Tibial nerve (tissue), 4 donors: ENCODE results near the gene GKAP1. TPM values are rescaled to one million over a fixed set of nuclear protein-coding genes. Genes with fewer than 3 reads are reported as not detected.

Source experiments
- DNase-seq, 2 donors: peaks; one replicate each; pipeline ENCODE4 v3.0.0-alpha.2; 2019; ENCODE audit warnings: low spot score in 2 of 2
- H3K27ac ChIP-seq, 4 donors: fragments of 200-600 bp; sonication (generic) in 3 of 4; one replicate each; pipeline ENCODE4 v1.5.1; 2017 to 2019; ENCODE audit warnings: mild to moderate bottlenecking in 1 of 4
- H3K27me3 ChIP-seq, 2 donors: fragments of 200-600 bp; sonication (generic) in 1 of 2; one replicate each; pipeline versions ENCODE4 v1.5.1 to v1.6.0; 2017 to 2019
- H3K36me3 ChIP-seq, 3 donors: fragments of 200-600 bp; sonication (generic); one replicate each; pipeline ENCODE4 v1.5.1; 2018 to 2019
- H3K4me1 ChIP-seq, 4 donors: fragments of 200-600 bp; sonication (generic) in 3 of 4; one replicate each; pipeline ENCODE4 v1.5.1; 2017 to 2019
- H3K4me3 ChIP-seq, 4 donors: fragments of 200-600 bp; sonication (generic) in 3 of 4; one replicate each; pipeline ENCODE4 v1.5.1; 2017 to 2019; ENCODE audit warnings: mild to moderate bottlenecking in 1 of 4, moderate library complexity in 1 of 4
- H3K9me3 ChIP-seq, 4 donors: fragments of 200-600 bp; sonication (generic) in 3 of 4; one replicate each; pipeline ENCODE4 v1.5.1; 2017 to 2019
- CTCF ChIP-seq, 5 experiments: fragments of 200-600 bp in 3 of 5; fragments of 450-650 bp in 2 of 5; sonication (generic) in 3 of 5; IDR thresholded peaks; one replicate each; pipeline ENCODE4 v1.5.1; 2016 to 2019; ENCODE audit warnings: antibody characterized with exemption in 5 of 5, mild to moderate bottlenecking in 3 of 5, moderate library complexity in 2 of 5
- EP300 ChIP-seq, 2 donors: sonication (generic); formaldehyde crosslinking; IDR thresholded peaks; one replicate each; pipeline ENCODE4 v1.6.1; 2017; ENCODE audit warnings: antibody characterized with exemption in 2 of 2, mild to moderate bottlenecking in 1 of 2
- POLR2A ChIP-seq, 2 donors: fragments of 450-650 bp; IDR thresholded peaks; one replicate each; pipeline ENCODE4 v1.6.1; 2017; ENCODE audit warnings: antibody characterized with exemption in 2 of 2, mild to moderate bottlenecking in 2 of 2, moderate library complexity in 2 of 2
- WGBS, 2 donors: methylation state at CpG; one replicate each; pipeline ENCODE4 v1.1.5; 2018; 5-methylcytosine and 5-hydroxymethylcytosine counted together
- total RNA-seq, 4 donors: library from RNA; depleted of rRNA; stranded (reverse); fragments of >200 nt; gene quantifications; one replicate each; pipeline ENCODE4 v1.1.0, GENCODE V29; 2016

The GKAP1 gene
- total RNA-seq, 4 donors from 2014 or later, result 5.7 to 13.1 (median 11.6) TPM

GRCh38 chr9:83800236-83801033 lies 17.1 kb downstream of the GKAP1 start:
- whole genome bisulfite sequencing, 2 donors, result 85 to 86% methylated on average over 13 of the region's 13 CpGs
- no peaks in the 10 kb centered on the region for H3K4me1 ChIP-seq
- DNase-seq, result no peak
- no peak overlapping the region for H3K4me3 ChIP-seq
- no peak for TF ChIP-seq POLR2A (IDR thresholded peaks at IDR 0.05)
- no peaks in the 10 kb centered on the region for H3K27me3 ChIP-seq
- H3K9me3 ChIP-seq, result no peaks in the 10 kb centered on the region
- peaks cover 0 to 35% (median 2%) of the 10 kb centered on the region in 3 donors for H3K36me3 ChIP-seq
- no peak overlapping the region for H3K27ac ChIP-seq

DNA sequence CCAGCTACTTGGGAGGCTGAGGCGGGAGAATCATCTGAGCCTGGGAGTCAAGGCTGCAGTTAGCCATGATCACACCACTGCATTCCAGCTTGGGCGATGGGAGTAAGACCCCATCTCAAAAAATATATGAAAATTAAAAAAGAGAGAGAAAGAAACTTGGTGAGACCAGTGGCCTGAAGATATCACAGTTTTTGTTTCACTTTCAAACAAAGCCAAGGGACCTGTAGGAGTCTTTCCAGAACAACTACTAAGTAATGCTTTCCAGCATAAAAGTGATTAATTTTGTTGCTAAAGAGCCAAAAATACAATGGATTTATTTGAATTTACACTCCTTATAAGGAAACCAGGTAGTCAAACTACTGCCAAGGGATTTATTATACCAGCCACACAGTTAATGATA lies 23.5 kb downstream of the GKAP1 start:
- no peak for DNase-seq
- H3K27ac ChIP-seq, result no peak overlapping the region
- WGBS, 2 donors, result 94 to 100% methylated on average over 2 of the region's 2 CpGs
- no peaks in the 10 kb centered on the region for H3K27me3 ChIP-seq
- no peaks in the 10 kb centered on the region for H3K4me1 ChIP-seq
- no peaks in the 10 kb centered on the region for H3K9me3 ChIP-seq
- H3K36me3 ChIP-seq, result peaks cover 0 to 48% (median 2%) of the 10 kb centered on the region in 3 donors
- H3K4me3 ChIP-seq, result no peak overlapping the region
- TF ChIP-seq POLR2A (IDR thresholded peaks at IDR 0.05), result no peak
- no peak for TF ChIP-seq CTCF (IDR thresholded peaks at IDR 0.05)

DNA sequence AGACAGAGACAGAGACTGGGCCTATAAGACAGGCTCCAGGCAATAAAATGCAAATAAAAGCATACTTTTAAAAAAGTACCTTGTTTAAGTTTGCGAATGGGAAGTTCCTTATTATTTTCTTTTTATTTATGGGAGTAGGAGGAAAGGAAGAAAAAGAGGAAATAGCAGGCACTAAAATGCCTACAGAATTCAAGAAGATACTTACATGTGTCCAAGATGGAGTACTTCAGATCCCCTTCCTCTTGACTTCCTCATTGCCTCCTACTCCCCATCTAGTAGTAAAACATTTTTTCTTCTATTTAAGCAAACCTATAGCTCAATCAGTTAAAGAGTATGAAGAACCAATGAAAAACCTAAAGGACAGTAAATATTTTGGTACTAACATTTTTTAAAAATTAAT lies 24.8 kb downstream of the GKAP1 start:
- WGBS, 2 donors, result 78 to 80% methylated on average over 1 of the region's 1 CpG
- Histone ChIP-seq H3K27me3 (no peaks in the 10 kb centered on the region), H3K9me3 (no peaks in the 10 kb centered on the region), H3K27ac (no peak overlapping the region), H3K4me3 (no peak overlapping the region), H3K4me1 (no peaks in the 10 kb centered on the region), H3K36me3 (peaks cover 0 to 41% (median 0%) of the 10 kb centered on the region in 3 donors)
- DNase-seq, result no peak
- TF ChIP-seq EP300 (IDR thresholded peaks at IDR 0.05) (no peak), POLR2A (IDR thresholded peaks at IDR 0.05) (no peak), CTCF (IDR thresholded peaks at IDR 0.05) (no peak)

- H3K27me3 ChIP-seq, result no peaks in the 10 kb centered on the region
- WGBS, 2 donors, result 90 to 93% methylated on average over 2 of the region's 2 CpGs
- TF ChIP-seq POLR2A (IDR thresholded peaks at IDR 0.05), result no peak
- TF ChIP-seq CTCF (IDR thresholded peaks at IDR 0.05), result no peak
- TF ChIP-seq EP300 (IDR thresholded peaks at IDR 0.05), result no peak
- H3K4me3 ChIP-seq, result no peak overlapping the region
- H3K27ac ChIP-seq, result no peak overlapping the region
- no peak for DNase-seq
- H3K36me3 ChIP-seq, result peaks cover 0 to 6% (median 0%) of the 10 kb centered on the region in 3 donors
- H3K4me1 ChIP-seq, result no peaks in the 10 kb centered on the region
- H3K9me3 ChIP-seq, result no peaks in the 10 kb centered on the region
Measured at GRCh38 chr9:83778164-83778563, 39.4 kb downstream of the GKAP1 start.

DNA sequence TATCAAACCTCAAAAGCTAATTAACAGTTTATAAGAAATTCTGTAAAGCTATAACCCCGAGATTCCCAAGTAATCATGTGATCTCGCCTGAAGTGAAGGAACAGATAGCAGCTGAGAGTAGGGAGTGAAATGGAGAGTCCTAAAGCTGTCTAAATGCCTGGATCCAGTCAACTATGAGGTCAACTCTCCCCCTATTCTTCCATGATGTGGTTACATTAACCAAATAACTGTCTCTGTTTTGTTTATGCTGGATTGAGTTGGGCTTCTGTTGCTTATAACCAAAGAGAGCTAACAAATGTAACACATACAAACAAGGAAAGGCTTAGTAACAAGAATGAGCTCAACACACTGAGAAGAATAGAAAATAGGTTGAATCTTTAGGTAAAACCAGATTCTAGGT lies 41.6 kb downstream of the GKAP1 start:
- Histone ChIP-seq H3K4me1 (no peaks in the 10 kb centered on the region), H3K4me3 (no peak overlapping the region), H3K27ac (no peak overlapping the region), H3K36me3 (peaks cover 0 to 6% (median 0%) of the 10 kb centered on the region in 3 donors), H3K27me3 (no peaks in the 10 kb centered on the region), H3K9me3 (no peaks in the 10 kb centered on the region)
- TF ChIP-seq EP300 (IDR thresholded peaks at IDR 0.05), result no peak
- TF ChIP-seq POLR2A (IDR thresholded peaks at IDR 0.05), result no peak
- no peak for TF ChIP-seq CTCF (IDR thresholded peaks at IDR 0.05)
- no peak for DNase-seq
- WGBS, 2 donors, result 90 to 92% methylated on average over 2 of the region's 2 CpGs
